H7 (cell line): ENCODE results near the gene TMEM144. TPM values are rescaled to one million over a fixed set of nuclear protein-coding genes. Genes with fewer than 3 reads are reported as not detected.

Experiments
- DNase-seq: peaks from one replicate; pipeline ENCODE4 v3.0.0; 2012
- H3K27me3 ChIP-seq: 2 replicates; pipeline ENCODE4 v1.6.0; 2011; ENCODE audit warnings: mild to moderate bottlenecking, low read length; ENCODE audit not compliant: control insufficient read depth, insufficient read depth
- H3K36me3 ChIP-seq: replicated peaks from 2 replicates; pipeline ENCODE4 v1.5.1; 2011; ENCODE audit warnings: low read length; ENCODE audit not compliant: control insufficient read depth, insufficient read depth
- H3K4me3 ChIP-seq: 2 replicates; pipeline ENCODE4 v1.5.1; 2011; ENCODE audit warnings: low read depth, mild to moderate bottlenecking, control low read depth, low read length, moderate library complexity; ENCODE audit not compliant: insufficient read depth
- total RNA-seq: library from RNA; depleted of rRNA; stranded (reverse); fragments of >200 nt; shearing (Covaris generic); gene quantifications from 2 replicates; pipeline ENCODE4 v1.2.3, GENCODE V29; 2014; rRNA removed

TMEM144 gene
- total RNA-seq = 5.2 and 7.1 TPM in 2 replicates

- no peaks in the 10 kb centered on the region for H3K27me3 ChIP-seq
- peak within 1 kb of the TSS; percentile 31 for H3K4me3 ChIP-seq
- H3K36me3 ChIP-seq = no peaks in the 10 kb centered on the region
- DNase-seq = peak; percentile 63
These were observed at the start of gene TMEM144 for GRCh38 chr4:158209825-158210807. Gene TMEM144 (plus strand): TSS chr4:158210486. CDS start chr4:158212668, 2,182 bp downstream.

- no peaks in the 10 kb centered on the region for H3K36me3 ChIP-seq
- no peak overlapping the region for H3K4me3 ChIP-seq
- H3K27me3 ChIP-seq = no peaks in the 10 kb centered on the region
- DNase-seq = no peak
These were observed 48.5 kb upstream of the TMEM144 start for GRCh38 chr4:158161551-158162354.

GRCh38 chr4:158162631-158163030, 47.7 kb upstream of the TMEM144 start:
- DNase-seq = no peak
- Histone ChIP-seq H3K4me3 (no peak overlapping the region), H3K27me3 (no peaks in the 10 kb centered on the region), H3K36me3 (no peaks in the 10 kb centered on the region)

- DNase-seq = no peak
- H3K4me3 ChIP-seq = no peak overlapping the region
- no peaks in the 10 kb centered on the region for H3K36me3 ChIP-seq
- no peaks in the 10 kb centered on the region for H3K27me3 ChIP-seq
These were observed 46.1 kb upstream of the TMEM144 start for GRCh38 chr4:158163941-158164767.

GRCh38 chr4:158164768-158165213, 45.5 kb upstream of the TMEM144 start:
- no peak overlapping the region for H3K4me3 ChIP-seq
- no peaks in the 10 kb centered on the region for H3K27me3 ChIP-seq
- no peaks in the 10 kb centered on the region for H3K36me3 ChIP-seq
- DNase-seq = no peak

- H3K4me3 ChIP-seq = no peak overlapping the region
- H3K36me3 ChIP-seq = no peaks in the 10 kb centered on the region
- no peak for DNase-seq
- H3K27me3 ChIP-seq = no peaks in the 10 kb centered on the region
These were observed 43.6 kb upstream of the TMEM144 start for GRCh38 chr4:158166701-158167100.

GRCh38 chr4:158168606-158169005, 41.7 kb upstream of the TMEM144 start:
- DNase-seq = no peak
- H3K4me3 ChIP-seq = no peak overlapping the region
- H3K27me3 ChIP-seq = no peaks in the 10 kb centered on the region
- no peaks in the 10 kb centered on the region for H3K36me3 ChIP-seq

- H3K36me3 ChIP-seq = no peaks in the 10 kb centered on the region
- H3K4me3 ChIP-seq = no peak overlapping the region
- no peaks in the 10 kb centered on the region for H3K27me3 ChIP-seq
- DNase-seq = no peak
These were observed 40.8 kb upstream of the TMEM144 start for GRCh38 chr4:158169506-158169905.

- H3K36me3 ChIP-seq = no peaks in the 10 kb centered on the region
- no peaks in the 10 kb centered on the region for H3K27me3 ChIP-seq
- no peak overlapping the region for H3K4me3 ChIP-seq
- no peak for DNase-seq
These were observed 40.2 kb upstream of the TMEM144 start for GRCh38 chr4:158169931-158170690.

GRCh38 chr4:158170691-158171561, 39.4 kb upstream of the TMEM144 start:
- H3K4me3 ChIP-seq = no peak overlapping the region
- DNase-seq = peak; percentile 66

GRCh38 chr4:158172261-158173258, 37.7 kb upstream of the TMEM144 start, which contains the start of gene GASK1B:
Gene GASK1B (minus strand): TSS chr4:158173025. CDS start chr4:158171375, 1,650 bp downstream.
- Histone ChIP-seq H3K27me3 (no peaks in the 10 kb centered on the region), H3K4me3 (no peak within 1 kb of the TSS), H3K36me3 (no peaks in the 10 kb centered on the region)
- DNase-seq = peak; percentile 44

More at GRCh38 chr4:158170691-158171561, 39.4 kb upstream of the TMEM144 start:
- H3K36me3 ChIP-seq = no peaks in the 10 kb centered on the region
- no peaks in the 10 kb centered on the region for H3K27me3 ChIP-seq

- DNase-seq = no peak
- Histone ChIP-seq H3K36me3 (no peaks in the 10 kb centered on the region), H3K27me3 (no peaks in the 10 kb centered on the region), H3K4me3 (no peak overlapping the region)
These were observed 34.2 kb upstream of the TMEM144 start for GRCh38 chr4:158176108-158176507.
